Sigmoid colon (tissue), 7 donors: ENCODE measurements around the gene LAMP5. TPM values are rescaled to one million over a fixed set of nuclear protein-coding genes. Genes with fewer than 3 reads are reported as not detected.

Experiments
- DNase-seq: peaks from one replicate; pipeline ENCODE4 v3.0.0-alpha.2; 2019
- H3K27ac ChIP-seq, 4 donors: fragments of 200-600 bp; sonication (generic); one replicate each; pipeline ENCODE4 v1.5.1; 2016 to 2019; ENCODE audit warnings: mild to moderate bottlenecking in 1 of 4
- H3K27me3 ChIP-seq, 3 donors: fragments of 200-600 bp; sonication (generic); one replicate each; pipeline ENCODE4 v1.5.1; 2019; ENCODE audit warnings: mild to moderate bottlenecking in 1 of 3
- H3K36me3 ChIP-seq, 4 donors: fragments of 200-600 bp; sonication (generic); one replicate each; pipeline ENCODE4 v1.5.1; 2016 to 2019
- H3K4me1 ChIP-seq, 4 donors: fragments of 200-600 bp; sonication (generic); one replicate each; pipeline ENCODE4 v1.5.1; 2017 to 2019
- H3K4me3 ChIP-seq, 4 donors: fragments of 200-600 bp; sonication (generic); one replicate each; pipeline ENCODE4 v1.5.1; 2017 to 2019; ENCODE audit warnings: mild to moderate bottlenecking in 2 of 4, moderate library complexity in 1 of 4
- H3K9me3 ChIP-seq, 4 donors: fragments of 200-600 bp in 3 of 4; sonication (generic) in 3 of 4; one replicate each; pipeline versions ENCODE4 v1.5.1 to v1.6.1; 2013 to 2019
- EP300 ChIP-seq, 4 donors: sonication (generic); formaldehyde crosslinking; IDR thresholded peaks; one replicate each; pipeline ENCODE4 v1.6.1; 2017; ENCODE audit warnings: antibody characterized with exemption in 4 of 4
- POLR2A ChIP-seq, 2 donors: fragments of 450-650 bp; IDR thresholded peaks; one replicate each; pipeline ENCODE4 v1.6.1; 2016; ENCODE audit warnings: antibody characterized with exemption in 2 of 2, mild to moderate bottlenecking in 2 of 2, moderate library complexity in 2 of 2
- POLR2AphosphoS5 ChIP-seq, 4 donors: sonication (generic); formaldehyde crosslinking; IDR thresholded peaks; one replicate each; pipeline ENCODE4 v1.6.1; 2017; ENCODE audit warnings: antibody characterized with exemption in 4 of 4
- WGBS, 2 donors: extraction: QIAGEN DNeasy Blood & Tissue Kit; methylation state at CpG; one replicate each; pipeline ENCODE4 v1.1.7; 2013; 5-methylcytosine and 5-hydroxymethylcytosine counted together
- intact Hi-C: fragments of 100-400 bp; cut with DNase I; formaldehyde crosslinking; loops from one replicate; pipeline ENCODE4 v1.15.1; 2023
- polyA plus RNA-seq, 3 donors: library from polyadenylated mRNA; stranded (reverse); fragments of 200-250 nt; gene quantifications; one replicate each; pipeline ENCODE4 v1.2.3, GENCODE V29; 2013
- total RNA-seq, 4 donors: library from RNA; depleted of rRNA; stranded (reverse); fragments of >200 nt; gene quantifications; one replicate each; pipeline ENCODE4 v1.1.0, GENCODE V29; 2016
- TF ChIP-seq, protein P1 (sequence below), 4 experiments: fragments of 450-650 bp in 3 of 4; fragments of 200-600 bp in 1 of 4; IDR thresholded peaks; one replicate each; pipeline ENCODE4 v1.5.1; 2016 to 2019; ENCODE audit warnings: antibody characterized with exemption in 4 of 4, mild to moderate bottlenecking in 3 of 4, moderate library complexity in 2 of 4
- donor health status: healthy with polysubstance abuse.
- donor health status: Bipolar disorder and iron deficiency.
- donor health status: healthy.

The LAMP5 gene
- total and polyA plus RNA-seq, 7 donors: 0.16 to 3.6 (median 0.63) TPM; not detected in 1

DNA sequence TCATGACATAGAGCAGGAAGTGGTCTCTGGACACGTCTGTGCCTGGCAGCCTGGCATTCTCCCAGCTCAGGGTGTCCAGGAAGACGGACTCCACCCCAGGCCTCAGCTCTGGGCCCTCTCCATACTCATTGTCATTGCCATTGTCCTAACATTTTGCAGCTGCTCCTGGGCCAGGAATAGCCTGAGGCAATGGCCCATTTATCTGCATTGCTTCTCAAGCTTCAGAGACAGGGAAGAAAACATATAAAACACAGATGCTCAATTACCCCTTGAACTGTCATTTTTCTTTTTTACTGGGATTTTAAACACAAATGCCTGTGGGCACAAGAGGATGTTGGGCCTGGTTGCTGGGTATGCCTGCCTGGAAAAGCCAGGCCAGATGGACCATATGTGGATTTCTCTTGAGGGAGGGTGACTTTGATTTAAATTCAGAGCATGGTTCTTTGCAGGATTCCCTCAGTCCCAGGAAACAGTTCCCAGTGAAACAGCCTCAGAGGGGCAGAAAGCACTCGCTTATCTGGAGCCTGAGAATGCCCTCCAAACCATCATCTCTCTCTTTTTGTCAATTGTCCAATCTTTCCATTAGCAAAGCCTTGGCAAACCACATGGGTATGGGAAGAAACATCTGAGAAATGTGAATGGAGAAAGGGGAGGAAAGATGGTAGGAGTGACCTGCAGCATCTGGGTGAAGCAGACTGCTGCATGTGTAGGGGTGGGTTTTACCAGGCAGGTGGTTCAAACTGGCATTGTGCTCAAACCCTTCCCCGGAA lies 17.9 kb downstream of the LAMP5 start:
- TF ChIP-seq POLR2AphosphoS5 (IDR thresholded peaks at IDR 0.05): no peak
- TF ChIP-seq POLR2A (IDR thresholded peaks at IDR 0.05): no peak
- TF ChIP-seq, protein P1, sequence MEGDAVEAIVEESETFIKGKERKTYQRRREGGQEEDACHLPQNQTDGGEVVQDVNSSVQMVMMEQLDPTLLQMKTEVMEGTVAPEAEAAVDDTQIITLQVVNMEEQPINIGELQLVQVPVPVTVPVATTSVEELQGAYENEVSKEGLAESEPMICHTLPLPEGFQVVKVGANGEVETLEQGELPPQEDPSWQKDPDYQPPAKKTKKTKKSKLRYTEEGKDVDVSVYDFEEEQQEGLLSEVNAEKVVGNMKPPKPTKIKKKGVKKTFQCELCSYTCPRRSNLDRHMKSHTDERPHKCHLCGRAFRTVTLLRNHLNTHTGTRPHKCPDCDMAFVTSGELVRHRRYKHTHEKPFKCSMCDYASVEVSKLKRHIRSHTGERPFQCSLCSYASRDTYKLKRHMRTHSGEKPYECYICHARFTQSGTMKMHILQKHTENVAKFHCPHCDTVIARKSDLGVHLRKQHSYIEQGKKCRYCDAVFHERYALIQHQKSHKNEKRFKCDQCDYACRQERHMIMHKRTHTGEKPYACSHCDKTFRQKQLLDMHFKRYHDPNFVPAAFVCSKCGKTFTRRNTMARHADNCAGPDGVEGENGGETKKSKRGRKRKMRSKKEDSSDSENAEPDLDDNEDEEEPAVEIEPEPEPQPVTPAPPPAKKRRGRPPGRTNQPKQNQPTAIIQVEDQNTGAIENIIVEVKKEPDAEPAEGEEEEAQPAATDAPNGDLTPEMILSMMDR (IDR thresholded peaks at IDR 0.05): no peak
- no peak for TF ChIP-seq EP300 (IDR thresholded peaks at IDR 0.05)
- WGBS, 2 donors: 61 to 64% methylated on average over 4 of the region's 4 CpGs
- intact Hi-C loops: no loop called here
- Histone ChIP-seq H3K27ac (no peak overlapping the region), H3K4me3 (no peak overlapping the region), H3K36me3 (no peaks in the 10 kb centered on the region), H3K9me3 (no peaks in the 10 kb centered on the region), H3K4me1 (no peaks in the 10 kb centered on the region), H3K27me3 (no peaks in the 10 kb centered on the region)
- no peak for DNase-seq

DNA sequence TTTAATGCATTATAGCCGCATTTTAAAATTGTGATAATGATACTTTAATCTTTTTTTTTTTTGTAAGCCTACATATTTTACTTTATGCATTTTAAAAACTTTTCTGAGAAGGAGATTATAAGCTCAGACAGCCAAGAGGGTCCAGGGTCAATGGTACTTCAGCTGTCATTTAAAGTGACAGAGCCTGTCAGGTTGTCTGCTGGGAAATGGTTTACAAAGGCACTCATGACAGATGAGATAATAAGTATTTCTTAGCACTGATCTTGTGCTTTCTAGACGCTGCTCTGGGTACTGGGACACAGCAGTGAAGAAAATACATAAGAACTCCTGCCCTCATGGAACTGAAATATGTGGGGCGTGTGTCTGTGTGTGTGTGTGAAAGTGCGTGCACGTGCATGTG lies 19.6 kb downstream of the LAMP5 start:
- WGBS, 2 donors: 80 to 88% methylated on average over 5 of the region's 5 CpGs
- no peaks in the 10 kb centered on the region for H3K4me1 ChIP-seq
- TF ChIP-seq POLR2AphosphoS5 (IDR thresholded peaks at IDR 0.05) (no peak), EP300 (IDR thresholded peaks at IDR 0.05) (no peak), POLR2A (IDR thresholded peaks at IDR 0.05) (no peak)
- TF ChIP-seq, protein P1 (IDR thresholded peaks at IDR 0.05): no peak
- no peaks in the 10 kb centered on the region for H3K36me3 ChIP-seq
- intact Hi-C loops: no loop called here
- H3K27me3 ChIP-seq: no peaks in the 10 kb centered on the region
- no peak overlapping the region for H3K4me3 ChIP-seq
- DNase-seq: no peak
- H3K27ac ChIP-seq: no peak overlapping the region
- H3K9me3 ChIP-seq: no peaks in the 10 kb centered on the region

DNA sequence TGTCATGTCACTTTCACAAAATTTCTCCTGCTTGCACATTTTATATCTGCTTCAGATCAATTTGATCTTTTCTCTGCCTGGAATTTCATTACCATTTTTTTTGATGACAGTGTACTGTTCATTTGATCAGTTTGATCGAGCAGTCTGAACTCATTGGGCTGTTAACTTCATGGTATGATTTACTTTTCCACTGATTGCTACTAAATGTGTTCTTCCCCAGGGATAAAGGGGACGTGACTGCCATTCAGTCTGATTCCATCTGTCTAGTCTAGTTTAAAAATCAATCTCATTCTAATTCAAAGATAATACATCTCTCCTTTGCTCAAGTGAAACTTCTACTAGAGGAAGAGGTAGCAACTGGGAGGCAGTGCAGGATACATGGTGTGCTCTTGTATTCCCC lies 21.1 kb downstream of the LAMP5 start:
- no peaks in the 10 kb centered on the region for H3K4me1 ChIP-seq
- H3K27me3 ChIP-seq: no peaks in the 10 kb centered on the region
- no peaks in the 10 kb centered on the region for H3K36me3 ChIP-seq
- WGBS, 2 donors: 73 to 87% methylated on average over 2 of the region's 2 CpGs
- TF ChIP-seq, protein P1 (IDR thresholded peaks at IDR 0.05): no peak
- TF ChIP-seq POLR2AphosphoS5 (IDR thresholded peaks at IDR 0.05) (no peak), EP300 (IDR thresholded peaks at IDR 0.05) (no peak), POLR2A (IDR thresholded peaks at IDR 0.05) (no peak)
- no peaks in the 10 kb centered on the region for H3K9me3 ChIP-seq
- no peak overlapping the region for H3K27ac ChIP-seq
- intact Hi-C loops: no loop called here
- no peak overlapping the region for H3K4me3 ChIP-seq
- DNase-seq: no peak

DNA sequence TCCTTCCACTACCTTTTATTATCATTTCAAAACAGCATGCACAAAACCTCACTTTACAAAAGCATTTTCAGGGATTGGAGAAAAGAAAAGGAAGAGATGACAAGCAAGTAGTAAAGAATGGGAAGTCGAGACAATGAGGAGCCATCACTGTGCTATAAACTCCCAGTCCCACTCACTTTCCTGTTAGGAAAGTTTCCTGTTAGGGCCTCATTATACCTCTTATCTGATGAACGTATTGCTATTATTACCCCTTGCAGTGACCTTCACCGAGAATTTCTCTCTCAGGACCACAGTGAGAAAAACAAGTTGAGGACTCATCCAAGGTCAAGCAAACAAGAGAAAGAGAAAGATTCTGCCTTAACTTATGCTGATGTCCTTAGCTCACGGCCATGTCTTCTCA lies 28.8 kb downstream of the LAMP5 start:
- Histone ChIP-seq H3K36me3 (no peaks in the 10 kb centered on the region), H3K4me1 (no peaks in the 10 kb centered on the region), H3K4me3 (no peak overlapping the region), H3K9me3 (no peaks in the 10 kb centered on the region), H3K27ac (no peak overlapping the region), H3K27me3 (no peaks in the 10 kb centered on the region)
- intact Hi-C loops: no loop called here
- TF ChIP-seq, protein P1 (IDR thresholded peaks at IDR 0.05): no peak
- no peak for TF ChIP-seq POLR2AphosphoS5 (IDR thresholded peaks at IDR 0.05)
- no peak for TF ChIP-seq EP300 (IDR thresholded peaks at IDR 0.05)
- no peak for TF ChIP-seq POLR2A (IDR thresholded peaks at IDR 0.05)
- 32 to 33% methylated on average over 4 of the region's 4 CpGs for WGBS, 2 donors
- DNase-seq: no peak

DNA sequence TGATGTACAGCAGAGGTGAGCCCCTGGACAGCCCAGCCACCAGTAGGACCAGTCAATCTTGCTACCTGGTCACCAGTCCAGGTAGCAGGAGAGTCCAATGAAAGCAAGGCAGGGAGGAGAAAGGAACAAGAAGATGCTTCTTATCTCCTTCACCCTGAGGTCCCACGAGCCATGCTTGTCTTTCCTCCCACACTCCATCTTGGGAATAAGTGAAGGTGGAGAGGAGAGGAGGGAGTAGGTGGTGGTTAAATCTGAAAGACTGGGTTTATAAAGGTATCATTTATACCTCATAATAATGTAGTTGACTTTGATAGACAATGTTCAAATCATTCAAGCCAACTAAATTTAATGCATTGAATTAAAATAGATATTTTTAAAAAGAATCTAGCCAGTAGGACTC lies 35.9 kb downstream of the LAMP5 start:
- Histone ChIP-seq H3K27me3 (no peaks in the 10 kb centered on the region), H3K4me1 (no peaks in the 10 kb centered on the region), H3K36me3 (no peaks in the 10 kb centered on the region), H3K9me3 (no peaks in the 10 kb centered on the region), H3K4me3 (no peak overlapping the region), H3K27ac (no peak overlapping the region)
- intact Hi-C loops: no loop called here
- TF ChIP-seq POLR2A (IDR thresholded peaks at IDR 0.05): no peak
- TF ChIP-seq EP300 (IDR thresholded peaks at IDR 0.05): no peak
- no peak for TF ChIP-seq POLR2AphosphoS5 (IDR thresholded peaks at IDR 0.05)
- TF ChIP-seq, protein P1 (IDR thresholded peaks at IDR 0.05): no peak
- DNase-seq: no peak
- WGBS, 2 donors: 69 to 84% methylated on average over 1 of the region's 1 CpG
